ENCODE results near the gene RAD51AP1. TPM values are rescaled to one million over a fixed set of nuclear protein-coding genes. Genes with fewer than 3 reads are reported as not detected.

The RAD51AP1 gene, protein sequence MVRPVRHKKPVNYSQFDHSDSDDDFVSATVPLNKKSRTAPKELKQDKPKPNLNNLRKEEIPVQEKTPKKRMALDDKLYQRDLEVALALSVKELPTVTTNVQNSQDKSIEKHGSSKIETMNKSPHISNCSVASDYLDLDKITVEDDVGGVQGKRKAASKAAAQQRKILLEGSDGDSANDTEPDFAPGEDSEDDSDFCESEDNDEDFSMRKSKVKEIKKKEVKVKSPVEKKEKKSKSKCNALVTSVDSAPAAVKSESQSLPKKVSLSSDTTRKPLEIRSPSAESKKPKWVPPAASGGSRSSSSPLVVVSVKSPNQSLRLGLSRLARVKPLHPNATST
- 10 to 100 TPM in 1 of 7 donors, 1 to 10 TPM in 6; 3.7 to 10.9 (median 5.3) TPM for total RNA-seq
- 1 to 10 TPM; 3.6 to 6.7 (median 4.8) TPM for polyA plus RNA-seq
- long read RNA-seq, donor 1, partial matches to known transcripts: 0 of 4 reads
- long read RNA-seq, donor 1, other reads (novel, unspliced or antisense): 0 of 4 reads
- long read RNA-seq, donor 2, partial matches to known transcripts: 0 of 4 reads
- long read RNA-seq, donor 2, other reads (novel, unspliced or antisense): 0 of 4 reads

DNA sequence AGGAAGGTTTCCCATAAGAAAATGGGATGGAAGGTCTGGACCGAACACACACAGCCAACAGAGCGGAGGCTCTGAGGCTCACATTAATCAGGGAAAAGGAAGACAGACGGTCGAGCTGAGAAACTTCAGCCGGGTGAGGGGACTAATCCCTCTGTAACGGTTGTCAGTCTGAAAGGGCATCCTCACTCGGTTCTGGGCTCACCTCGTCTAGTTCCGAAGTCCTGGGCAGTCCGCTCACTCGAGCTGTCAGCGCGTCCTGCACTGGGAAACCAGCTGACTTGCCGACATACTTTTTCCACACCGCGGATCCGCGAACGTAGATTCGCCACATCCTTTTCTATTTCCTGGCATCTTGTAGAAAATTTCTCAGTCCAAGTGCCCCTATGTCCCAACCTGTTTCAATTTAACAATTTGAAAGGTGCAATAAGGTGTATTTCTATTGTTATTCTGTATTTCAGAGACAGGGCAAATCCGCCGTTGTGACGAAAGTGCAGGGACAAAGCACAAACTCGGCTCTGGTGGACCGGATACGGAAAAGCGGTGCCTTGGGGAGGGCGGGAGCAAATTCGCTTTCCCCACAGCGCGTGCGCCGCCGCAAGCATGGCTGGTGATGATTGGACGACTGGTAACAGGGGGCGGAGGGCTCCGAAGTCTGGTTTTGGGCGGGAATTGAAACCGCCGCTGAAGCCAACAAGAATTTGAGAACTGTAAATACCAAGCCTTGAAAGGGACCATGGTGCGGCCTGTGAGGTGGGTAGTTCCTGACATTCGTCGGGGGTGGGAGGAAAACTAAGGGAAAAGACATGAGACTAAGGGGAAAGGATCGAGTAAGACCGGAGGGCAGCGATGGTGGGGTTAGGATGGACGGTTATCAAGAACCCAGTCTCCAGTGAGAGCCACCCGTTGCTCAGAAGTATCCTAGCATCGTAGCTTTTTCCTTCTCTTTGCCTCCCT is at the start of gene RAD51AP1:
Gene RAD51AP1 (plus strand): TSS at position 684 of the 954 bp plus-strand sequence. CDS start 50 bp downstream, at position 734.
- TF ChIP-seq, protein P1, sequence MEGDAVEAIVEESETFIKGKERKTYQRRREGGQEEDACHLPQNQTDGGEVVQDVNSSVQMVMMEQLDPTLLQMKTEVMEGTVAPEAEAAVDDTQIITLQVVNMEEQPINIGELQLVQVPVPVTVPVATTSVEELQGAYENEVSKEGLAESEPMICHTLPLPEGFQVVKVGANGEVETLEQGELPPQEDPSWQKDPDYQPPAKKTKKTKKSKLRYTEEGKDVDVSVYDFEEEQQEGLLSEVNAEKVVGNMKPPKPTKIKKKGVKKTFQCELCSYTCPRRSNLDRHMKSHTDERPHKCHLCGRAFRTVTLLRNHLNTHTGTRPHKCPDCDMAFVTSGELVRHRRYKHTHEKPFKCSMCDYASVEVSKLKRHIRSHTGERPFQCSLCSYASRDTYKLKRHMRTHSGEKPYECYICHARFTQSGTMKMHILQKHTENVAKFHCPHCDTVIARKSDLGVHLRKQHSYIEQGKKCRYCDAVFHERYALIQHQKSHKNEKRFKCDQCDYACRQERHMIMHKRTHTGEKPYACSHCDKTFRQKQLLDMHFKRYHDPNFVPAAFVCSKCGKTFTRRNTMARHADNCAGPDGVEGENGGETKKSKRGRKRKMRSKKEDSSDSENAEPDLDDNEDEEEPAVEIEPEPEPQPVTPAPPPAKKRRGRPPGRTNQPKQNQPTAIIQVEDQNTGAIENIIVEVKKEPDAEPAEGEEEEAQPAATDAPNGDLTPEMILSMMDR (IDR thresholded peaks at IDR 0.05 in 8 of 11, conservative IDR thresholded peaks at IDR 0.05 in 3 of 11): peak in 2 of 11 experiments; percentile 15 to 20
- TF ChIP-seq POLR2AphosphoS5 (IDR thresholded peaks at IDR 0.05): peak; percentile 78 to 83 (median 80)
- TF ChIP-seq POLR2A (IDR thresholded peaks at IDR 0.05): no peak
- WGBS, 5 donors: 0 to 1% (median 1%) methylated on average over 49 of the region's 49 CpGs
- DNase-seq: peak; percentile 97

DNA sequence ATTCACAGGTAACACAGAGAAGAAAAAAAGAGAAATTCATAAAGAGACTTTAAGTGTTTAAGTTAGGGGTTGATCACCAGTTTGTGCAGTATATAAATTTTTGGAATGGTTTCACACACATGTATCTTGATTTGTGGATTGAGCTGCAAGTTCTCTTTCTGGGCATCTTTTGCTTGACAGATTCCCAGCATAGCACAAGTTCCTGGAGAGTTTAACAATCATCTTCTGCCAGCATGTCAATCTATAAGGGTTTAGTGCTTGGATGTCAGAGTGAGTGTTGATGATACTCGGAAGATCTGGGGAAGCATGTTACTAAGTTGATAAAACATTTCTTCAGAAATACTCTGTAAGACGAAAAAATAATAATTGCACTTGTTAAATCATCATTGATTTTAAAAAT is 49.1 kb upstream of the RAD51AP1 start:
- TF ChIP-seq POLR2AphosphoS5 (IDR thresholded peaks at IDR 0.05) (no peak), POLR2A (IDR thresholded peaks at IDR 0.05) (no peak)
- TF ChIP-seq, protein P1 (IDR thresholded peaks at IDR 0.05 in 8 of 11, conservative IDR thresholded peaks at IDR 0.05 in 3 of 11): no peak
- no peaks in the 10 kb centered on the region for H3K9me3 ChIP-seq
- no peaks in the 10 kb centered on the region for H3K27me3 ChIP-seq (replicated peaks in 1 of 7)
- 93 to 99% (median 95%) methylated on average over 2 of the region's 2 CpGs for WGBS, 5 donors
- H3K4me3 ChIP-seq: no peak overlapping the region
- intact Hi-C loops (cut with DNase I; ENCODE audit: low total_unique reads): no loop called here
- DNase-seq: no peak
- peaks cover 4 to 75% (median 43%) of the 10 kb centered on the region in 6 donors for H3K36me3 ChIP-seq
- no peaks in the 10 kb centered on the region for H3K4me1 ChIP-seq
- no peak overlapping the region for H3K27ac ChIP-seq

More for the DNA sequence above, at the start of gene RAD51AP1:
- Histone ChIP-seq H3K27me3 (replicated peaks in 1 of 7) (no peaks in the 10 kb centered on the region), H3K4me3 (peak within 1 kb of the TSS; percentile 70 to 94 (median 78)), H3K27ac (peak within 1 kb of the TSS; percentile 92 to 97 (median 95)), H3K36me3 (peaks cover 0 to 39% (median 14%) of the 10 kb centered on the region in 6 donors), H3K4me1 (peaks cover 13 to 57% (median 36%) of the 10 kb centered on the region in 6 donors), H3K9me3 (no peaks in the 10 kb centered on the region)
- intact Hi-C loops (cut with DNase I; ENCODE audit: low total_unique reads): no loop called here

DNA sequence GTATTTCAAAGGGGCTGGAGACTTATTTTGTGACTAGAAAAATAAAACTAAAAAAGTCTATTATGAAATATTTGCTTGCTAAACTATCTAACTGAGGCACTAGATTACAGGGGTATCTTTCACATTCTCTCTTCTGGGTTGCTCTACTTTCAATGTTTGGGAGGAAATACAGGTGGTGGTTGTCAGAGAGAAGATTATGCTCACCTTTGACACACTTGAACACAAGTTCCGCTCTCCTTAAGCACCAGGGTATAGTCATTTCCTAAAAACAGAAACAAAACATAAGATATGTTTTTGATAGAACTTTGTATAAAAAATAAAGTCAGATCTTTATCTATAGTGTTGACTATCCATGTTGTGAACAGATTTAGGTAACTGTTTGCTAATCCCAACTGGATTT is 47.7 kb upstream of the RAD51AP1 start:
- TF ChIP-seq POLR2AphosphoS5 (IDR thresholded peaks at IDR 0.05) (no peak), POLR2A (IDR thresholded peaks at IDR 0.05) (no peak)
- TF ChIP-seq, protein P1 (IDR thresholded peaks at IDR 0.05 in 8 of 11, conservative IDR thresholded peaks at IDR 0.05 in 3 of 11): no peak
- intact Hi-C loops (cut with DNase I; ENCODE audit: low total_unique reads): no loop called here
- WGBS, 5 donors: 92 to 97% (median 95%) methylated on average over 1 of the region's 1 CpG
- H3K27me3 ChIP-seq (replicated peaks in 1 of 7): no peaks in the 10 kb centered on the region
- no peak for DNase-seq
- H3K9me3 ChIP-seq: no peaks in the 10 kb centered on the region
- H3K36me3 ChIP-seq: peaks cover 4 to 89% (median 52%) of the 10 kb centered on the region in 6 donors
- H3K27ac ChIP-seq: no peak overlapping the region
- H3K4me3 ChIP-seq: no peak overlapping the region
- no peaks in the 10 kb centered on the region for H3K4me1 ChIP-seq
